ENCODE results near the gene ATF7IP2.

- TF ChIP-seq, protein P1, sequence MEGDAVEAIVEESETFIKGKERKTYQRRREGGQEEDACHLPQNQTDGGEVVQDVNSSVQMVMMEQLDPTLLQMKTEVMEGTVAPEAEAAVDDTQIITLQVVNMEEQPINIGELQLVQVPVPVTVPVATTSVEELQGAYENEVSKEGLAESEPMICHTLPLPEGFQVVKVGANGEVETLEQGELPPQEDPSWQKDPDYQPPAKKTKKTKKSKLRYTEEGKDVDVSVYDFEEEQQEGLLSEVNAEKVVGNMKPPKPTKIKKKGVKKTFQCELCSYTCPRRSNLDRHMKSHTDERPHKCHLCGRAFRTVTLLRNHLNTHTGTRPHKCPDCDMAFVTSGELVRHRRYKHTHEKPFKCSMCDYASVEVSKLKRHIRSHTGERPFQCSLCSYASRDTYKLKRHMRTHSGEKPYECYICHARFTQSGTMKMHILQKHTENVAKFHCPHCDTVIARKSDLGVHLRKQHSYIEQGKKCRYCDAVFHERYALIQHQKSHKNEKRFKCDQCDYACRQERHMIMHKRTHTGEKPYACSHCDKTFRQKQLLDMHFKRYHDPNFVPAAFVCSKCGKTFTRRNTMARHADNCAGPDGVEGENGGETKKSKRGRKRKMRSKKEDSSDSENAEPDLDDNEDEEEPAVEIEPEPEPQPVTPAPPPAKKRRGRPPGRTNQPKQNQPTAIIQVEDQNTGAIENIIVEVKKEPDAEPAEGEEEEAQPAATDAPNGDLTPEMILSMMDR (conservative IDR thresholded peaks at IDR 0.05; ENCODE audit: low read length): no peak
- TF ChIP-seq EZH2phosphoT487 (IDR thresholded peaks at IDR 0.05; ENCODE audit: borderline replicate concordance, low read depth, low read length): no peak
Observed at GRCh38 chr16:10502776-10503175, 116.9 kb downstream of the ATF7IP2 start.
